ENCODE measurements around the gene PIGK. TPM values are rescaled to one million over a fixed set of nuclear protein-coding genes. Genes with fewer than 3 reads are reported as not detected.
"Not testable (repeated sequence)": the region's sequence is repeated elsewhere in the genome, so short reads cannot be mapped to it uniquely, and the experiment has no call there.

Gene PIGK
- total RNA-seq, 2 experiments from 2014 or later = 15.4 to 16.6 TPM

GRCh38 chr1:77168358-77168757, 50.9 kb downstream of the PIGK start:
- Mint-ChIP-seq H3K4me3 (no peak overlapping the region), H3K36me3 (ENCODE audit: low read depth) (peaks cover 22% of the 10 kb centered on the region), H3K4me1 (ENCODE audit: low read depth) (peaks cover 16% of the 10 kb centered on the region), H3K27ac (no peak overlapping the region), H3K27me3 (no peaks in the 10 kb centered on the region), H3K9me3 (peaks cover 3% of the 10 kb centered on the region)
- TF ChIP-seq CTCF (IDR thresholded peaks at IDR 0.05) = no peak
- DNase-seq (no peak), ATAC-seq (no peak)
- ChIA-PET POLR2A (no interaction called here), CTCF (no interaction called here)
- intact Hi-C loops (cut with micrococcal nuclease) = no loop called here

DNA sequence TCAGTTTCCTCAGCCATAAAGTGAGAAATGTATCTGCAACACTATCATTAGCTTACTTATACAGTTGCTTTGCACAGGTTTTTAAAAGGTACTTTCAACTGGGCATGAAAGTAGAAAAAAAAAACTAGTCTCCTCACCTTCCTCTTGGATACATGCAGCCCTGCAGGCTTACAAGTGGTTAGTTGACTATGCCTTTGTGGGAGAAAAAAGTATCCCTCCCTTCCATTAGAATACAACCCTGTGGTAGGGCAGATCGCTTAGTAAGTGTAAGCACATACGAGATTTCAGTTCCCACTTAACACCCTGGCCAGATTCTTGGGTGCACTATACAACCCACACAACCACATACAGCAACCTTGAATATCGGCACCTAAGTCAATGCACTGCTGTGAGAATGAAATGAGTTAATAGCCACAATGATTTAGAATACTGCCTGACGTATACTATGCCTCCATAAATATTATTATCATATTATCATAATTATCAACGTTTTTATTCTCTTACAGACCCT, 54.7 kb downstream of the PIGK start:
- no peak overlapping the region for H3K4me3 Mint-ChIP-seq
- POLR2A ChIA-PET = no interaction called here
- DNase-seq (no peak), ATAC-seq (no peak)
- CTCF ChIA-PET = no interaction called here
- H3K27ac Mint-ChIP-seq = no peak overlapping the region
- intact Hi-C loops (cut with micrococcal nuclease) = no loop called here
- H3K9me3 Mint-ChIP-seq = peaks cover 2% of the 10 kb centered on the region
- peaks cover 4% of the 10 kb centered on the region for H3K4me1 Mint-ChIP-seq (ENCODE audit: low read depth)
- TF ChIP-seq CTCF (IDR thresholded peaks at IDR 0.05) = no peak
- peaks cover 35% of the 10 kb centered on the region for H3K36me3 Mint-ChIP-seq (ENCODE audit: low read depth)
- no peaks in the 10 kb centered on the region for H3K27me3 Mint-ChIP-seq

DNA sequence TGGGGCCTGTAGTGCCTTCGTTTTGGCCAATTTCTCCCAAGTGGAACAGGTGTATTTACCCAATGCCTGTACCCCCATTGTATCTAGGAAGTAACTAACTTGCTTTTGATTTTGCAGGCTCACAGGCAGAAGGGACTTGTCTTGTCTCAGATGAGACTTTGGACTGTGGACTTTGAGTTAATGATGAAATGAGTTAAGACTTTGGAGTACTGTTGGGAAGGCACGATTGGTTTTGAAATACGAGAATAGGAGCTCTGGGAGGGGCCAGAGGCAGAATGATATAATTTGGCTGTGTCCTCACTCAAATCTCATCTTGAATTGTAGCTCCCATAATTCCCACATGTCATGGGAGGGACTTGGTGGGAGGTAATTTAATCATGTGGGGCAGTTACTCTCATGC, 59.5 kb downstream of the PIGK start:
- H3K36me3 Mint-ChIP-seq (ENCODE audit: low read depth) = peaks cover 48% of the 10 kb centered on the region
- H3K27ac Mint-ChIP-seq; H3K9me3 Mint-ChIP-seq; DNase-seq; intact Hi-C loops (cut with micrococcal nuclease); H3K4me1 Mint-ChIP-seq (ENCODE audit: low read depth); ATAC-seq; H3K27me3 Mint-ChIP-seq; CTCF ChIA-PET; H3K4me3 Mint-ChIP-seq: not testable (repeated sequence)
- POLR2A ChIA-PET = interaction anchor here (0.6 kb wide), 1 partner anchor 42 kb away, joined by 4 read pairs; no protein-coding TSS in a partner anchor

DNA sequence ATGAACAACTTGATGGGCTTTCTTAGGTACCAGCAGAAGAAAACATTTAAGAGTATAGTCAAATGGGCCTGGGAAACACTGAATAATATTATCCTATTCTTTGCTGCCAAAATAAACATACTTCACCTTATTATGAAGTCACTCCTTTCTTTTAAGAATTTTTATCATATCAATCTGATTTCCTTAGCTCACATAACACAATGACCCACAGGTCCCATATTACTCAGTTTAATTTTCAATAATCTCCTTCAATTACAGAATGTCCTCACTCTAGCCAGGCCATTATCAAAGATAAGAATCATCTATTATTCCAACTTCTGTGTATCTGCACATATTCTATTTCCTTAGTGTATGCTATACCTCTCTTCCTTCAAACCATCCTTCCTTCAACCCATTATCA, 63.0 kb downstream of the PIGK start:
- CTCF ChIA-PET = no interaction called here
- DNase-seq (no peak), ATAC-seq (no peak)
- Mint-ChIP-seq H3K4me1 (ENCODE audit: low read depth) (peaks cover 2% of the 10 kb centered on the region), H3K27me3 (no peaks in the 10 kb centered on the region), H3K36me3 (ENCODE audit: low read depth) (peaks cover 57% of the 10 kb centered on the region), H3K27ac (no peak overlapping the region), H3K4me3 (no peak overlapping the region), H3K9me3 (peaks cover 9% of the 10 kb centered on the region)
- intact Hi-C loops (cut with micrococcal nuclease) = no loop called here
- POLR2A ChIA-PET = no interaction called here
- TF ChIP-seq CTCF (IDR thresholded peaks at IDR 0.05) = no peak

DNA sequence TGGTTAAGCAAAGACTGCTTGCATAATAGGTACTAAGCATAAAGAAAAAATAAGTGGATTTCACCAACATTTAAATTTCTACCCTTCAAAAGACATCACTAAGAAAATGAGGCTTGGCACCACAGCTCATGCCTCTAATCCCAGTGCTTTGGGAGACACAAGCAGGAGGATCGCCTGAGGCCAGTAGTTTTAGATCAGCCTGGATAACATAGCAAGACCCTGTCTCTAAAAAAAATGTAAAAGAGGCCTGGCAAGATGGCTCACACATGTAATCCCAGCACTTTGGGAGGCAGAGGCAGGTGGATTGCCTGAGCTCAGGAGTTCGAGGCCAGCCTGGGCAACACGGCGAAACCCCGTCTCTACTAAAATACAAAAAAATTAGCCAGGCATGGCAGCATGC, 73.0 kb downstream of the PIGK start:
- Mint-ChIP-seq H3K9me3 (no peaks in the 10 kb centered on the region), H3K4me1 (ENCODE audit: low read depth) (peaks cover 18% of the 10 kb centered on the region)
- TF ChIP-seq CTCF (IDR thresholded peaks at IDR 0.05) = no peak

More for the DNA sequence above, 73.0 kb downstream of the PIGK start:
- peaks cover 1% of the 10 kb centered on the region for H3K36me3 Mint-ChIP-seq (ENCODE audit: low read depth)
- DNase-seq = no peak
- no peak overlapping the region for H3K27ac Mint-ChIP-seq
- intact Hi-C loops (cut with micrococcal nuclease) = loop anchor here (5.0 to 10.0 kb wide), 2 partner anchors 386 to 991 kb away; no protein-coding TSS in a partner anchor
- POLR2A ChIA-PET = no interaction called here
- no peak overlapping the region for H3K4me3 Mint-ChIP-seq
- no peak for ATAC-seq
- CTCF ChIA-PET = interaction anchor here (0.7 to 3.6 kb wide), 2 partner anchors 356 to 387 kb away, joined by 3 to 15 read pairs; no protein-coding TSS in a partner anchor
- H3K27me3 Mint-ChIP-seq = no peaks in the 10 kb centered on the region
